ENCODE measurements around the gene RPA1. TPM values are rescaled to one million over a fixed set of nuclear protein-coding genes. Genes with fewer than 3 reads are reported as not detected.
"Not testable (repeated sequence)": the region's sequence is repeated elsewhere in the genome, so short reads cannot be mapped to it uniquely, and the experiment has no call there.

RPA1 gene
- total and polyA plus RNA-seq, 2 of the 8 experiments (the other 6 are each of a cell fraction or from before 2014, with no cell fraction given): 79.1 to 194 TPM

DNA sequence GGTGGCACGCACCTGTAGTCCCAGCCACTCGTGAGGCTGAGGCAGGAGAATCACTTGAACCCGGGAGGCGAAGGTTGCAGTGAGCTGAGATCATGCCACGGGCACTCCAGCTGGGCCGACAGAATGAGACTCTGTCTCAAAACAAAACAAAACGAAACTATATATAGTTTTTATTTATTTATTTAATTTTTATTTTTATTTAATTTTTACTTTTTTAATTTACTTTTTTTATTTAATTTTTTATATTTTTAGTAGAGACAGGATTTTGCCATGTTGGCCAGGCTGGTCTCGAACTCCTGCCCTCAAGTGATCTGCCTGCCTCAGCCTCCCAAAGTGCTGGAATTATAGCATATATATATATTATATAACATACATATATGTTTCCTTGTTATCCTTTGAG, 26.7 kb downstream of the RPA1 start:
- CTCF ChIA-PET (ENCODE audit: partially characterized antibody): interaction anchor here (0.6 to 1.4 kb wide), 4 partner anchors 8 to 323 kb away, joined by 3 to 4 read pairs (median 3); no protein-coding TSS in a partner anchor

More for the DNA sequence above, 26.7 kb downstream of the RPA1 start:
- not testable (repeated sequence) for H3K56ac ChIP-seq (replicated peaks; ENCODE audit: insufficient read length, low read depth, low read length); H2BK15ac ChIP-seq (ENCODE audit: low read length); H3K23me2 ChIP-seq (ENCODE audit: low read depth, low read length); H2BK20ac ChIP-seq (ENCODE audit: low read length); H3K9ac ChIP-seq (replicated peaks in 1 of 4; ENCODE audit: extremely low read depth in 1 of 4, low read depth in 3 of 4, low read length in 3 of 4); H3K79me1 ChIP-seq (ENCODE audit: low read depth, low read length); H3K23ac ChIP-seq (ENCODE audit: insufficient read length); H4K91ac ChIP-seq (replicated peaks; ENCODE audit: insufficient read length, low read length); H3K4ac ChIP-seq (replicated peaks; ENCODE audit: insufficient read length, low read depth, low read length); H3K4me2 ChIP-seq (ENCODE audit: insufficient read depth in 1 of 2, low read depth in 2 of 2, low read length in 2 of 2); H3K4me1 ChIP-seq (replicated peaks in 1 of 4; ENCODE audit: control insufficient read depth in 3 of 4, insufficient read depth in 4 of 4, low read length in 3 of 4); H3K14ac ChIP-seq (ENCODE audit: insufficient read length); H3K9me3 ChIP-seq (ENCODE audit: insufficient read depth in 2 of 2, low read depth in 1 of 2, low read length in 1 of 2); H4K20me1 ChIP-seq (replicated peaks in 1 of 2; ENCODE audit: control insufficient read depth in 1 of 2, insufficient read depth in 2 of 2, low read length in 2 of 2); H3K27me3 ChIP-seq (replicated peaks in 1 of 4; ENCODE audit: control insufficient read depth in 3 of 4, extremely low read depth in 1 of 4, insufficient read depth in 3 of 4, low read length in 3 of 4); FAIRE-seq; H2BK12ac ChIP-seq (ENCODE audit: low read depth, low read length); H4K5ac ChIP-seq (ENCODE audit: insufficient read length, low read depth, low read length); H2BK5ac ChIP-seq (ENCODE audit: low read depth, low read length); DNase-seq (ENCODE audit: low read depth in 1 of 2, low spot score in 2 of 2); H4K8ac ChIP-seq (ENCODE audit: extremely low read depth, insufficient read depth, low read length); H2AFZ ChIP-seq (ENCODE audit: low read length); H2BK120ac ChIP-seq (replicated peaks; ENCODE audit: low read depth, low read length); H2AK5ac ChIP-seq (ENCODE audit: low read depth, low read length); H3K4me3 ChIP-seq (ENCODE audit: extremely low read depth in 1 of 4, insufficient read depth in 2 of 4, low read depth in 3 of 4, low read length in 4 of 4); H3K27ac ChIP-seq (ENCODE audit: low read depth, low read length); H3K79me2 ChIP-seq (ENCODE audit: control insufficient read depth in 1 of 2, insufficient read depth in 2 of 2, low read length in 2 of 2); H3K18ac ChIP-seq (ENCODE audit: extremely low read depth, low read length)
- POLR2A ChIA-PET (ENCODE audit: partially characterized antibody): interaction anchor here (1.5 kb wide), 1 partner anchor 27 kb away, joined by 5 read pairs; the partner anchor contains the start of genes RPA1 and SMYD4
- H3K36me3 ChIP-seq (ENCODE audit: control insufficient read depth in 2 of 4, insufficient read depth in 4 of 4, low read length in 3 of 4): peaks cover 9 to 44% (median 20%) of the 10 kb centered on the region in 4 experiments
- WGBS, 2 experiments (ENCODE audit: extremely low coverage in 1 of 2, insufficient coverage in 1 of 2, insufficient read length in 1 of 2, insufficient replicate concordance in 2 of 2, low coverage in 1 of 2, low lambda C conversion rate in 2 of 2, missing lambda C conversion rate in 1 of 2): 95% methylated on average over 8 of the region's 8 CpGs; no CpG with 5 or more reads in 1 of the 2 experiments

Measured in H1 (cell line).